ENCODE data around the gene CHD9. TPM values are rescaled to one million over a fixed set of nuclear protein-coding genes. Genes with fewer than 3 reads are reported as not detected.

CHD9 gene
- total RNA-seq, 1 donor from 2014 or later, result 81.4 TPM

- no peak for DNase-seq
- Histone ChIP-seq H3K27ac (no peak overlapping the region), H3K4me1 (no peaks in the 10 kb centered on the region), H3K9me3 (no peaks in the 10 kb centered on the region), H3K36me3 (peaks cover 47% of the 10 kb centered on the region), H3K4me3 (no peak overlapping the region), H3K27me3 (no peaks in the 10 kb centered on the region)
- intact Hi-C loops (cut with DNase I), result no loop called here
- no peak for TF ChIP-seq CTCF (IDR thresholded peaks at IDR 0.05)
- no peak for ATAC-seq
Measured at GRCh38 chr16:53281280-53281679, 226.5 kb downstream of the CHD9 start.

- ATAC-seq (no peak), DNase-seq (no peak)
- intact Hi-C loops (cut with DNase I), result no loop called here
- no peak overlapping the region for H3K27ac ChIP-seq
- H3K36me3 ChIP-seq, result peaks cover 47% of the 10 kb centered on the region
- H3K9me3 ChIP-seq, result no peaks in the 10 kb centered on the region
- H3K4me1 ChIP-seq, result no peaks in the 10 kb centered on the region
- no peaks in the 10 kb centered on the region for H3K27me3 ChIP-seq
- H3K4me3 ChIP-seq, result no peak overlapping the region
- TF ChIP-seq CTCF (IDR thresholded peaks at IDR 0.05), result no peak
Measured at GRCh38 chr16:53281859-53282258, 227.1 kb downstream of the CHD9 start.

GRCh38 chr16:53282328-53282727, 227.5 kb downstream of the CHD9 start:
- Histone ChIP-seq H3K4me3 (no peak overlapping the region), H3K36me3 (peaks cover 47% of the 10 kb centered on the region), H3K27ac (no peak overlapping the region), H3K9me3 (no peaks in the 10 kb centered on the region), H3K4me1 (no peaks in the 10 kb centered on the region), H3K27me3 (no peaks in the 10 kb centered on the region)
- intact Hi-C loops (cut with DNase I), result no loop called here
- ATAC-seq, result no peak
- DNase-seq, result no peak
- TF ChIP-seq CTCF (IDR thresholded peaks at IDR 0.05), result no peak

GRCh38 chr16:53282975-53283946, 228.5 kb downstream of the CHD9 start:
- H3K4me3 ChIP-seq, result no peak overlapping the region
- H3K9me3 ChIP-seq, result no peaks in the 10 kb centered on the region
- H3K36me3 ChIP-seq, result peaks cover 47% of the 10 kb centered on the region
- intact Hi-C loops (cut with DNase I), result no loop called here
- no peaks in the 10 kb centered on the region for H3K27me3 ChIP-seq
- TF ChIP-seq CTCF (IDR thresholded peaks at IDR 0.05), result peak; percentile 57
- ATAC-seq (peak; percentile 52), DNase-seq (no peak)
- no peaks in the 10 kb centered on the region for H3K4me1 ChIP-seq
- H3K27ac ChIP-seq, result no peak overlapping the region

GRCh38 chr16:53285236-53285635, 230.4 kb downstream of the CHD9 start:
- Histone ChIP-seq H3K9me3 (no peaks in the 10 kb centered on the region), H3K36me3 (peaks cover 65% of the 10 kb centered on the region), H3K27ac (no peak overlapping the region), H3K4me3 (no peak overlapping the region), H3K27me3 (no peaks in the 10 kb centered on the region), H3K4me1 (no peaks in the 10 kb centered on the region)
- intact Hi-C loops (cut with DNase I), result no loop called here
- no peak for TF ChIP-seq CTCF (IDR thresholded peaks at IDR 0.05)
- ATAC-seq, result no peak
- no peak for DNase-seq

Data from upper lobe of right lung (tissue), 1 donor.